CD4-positive, alpha-beta T cell treated with Interleukin-2 at 100 ng/mL for 4 hours (primary cell): ENCODE measurements around the gene NCK2.

Source experiments
- DNase-seq: peaks from one replicate; pipeline ENCODE4 v3.0.0-alpha.2; 2020; ENCODE audit warnings: low spot score

The NCK2 gene

DNA sequence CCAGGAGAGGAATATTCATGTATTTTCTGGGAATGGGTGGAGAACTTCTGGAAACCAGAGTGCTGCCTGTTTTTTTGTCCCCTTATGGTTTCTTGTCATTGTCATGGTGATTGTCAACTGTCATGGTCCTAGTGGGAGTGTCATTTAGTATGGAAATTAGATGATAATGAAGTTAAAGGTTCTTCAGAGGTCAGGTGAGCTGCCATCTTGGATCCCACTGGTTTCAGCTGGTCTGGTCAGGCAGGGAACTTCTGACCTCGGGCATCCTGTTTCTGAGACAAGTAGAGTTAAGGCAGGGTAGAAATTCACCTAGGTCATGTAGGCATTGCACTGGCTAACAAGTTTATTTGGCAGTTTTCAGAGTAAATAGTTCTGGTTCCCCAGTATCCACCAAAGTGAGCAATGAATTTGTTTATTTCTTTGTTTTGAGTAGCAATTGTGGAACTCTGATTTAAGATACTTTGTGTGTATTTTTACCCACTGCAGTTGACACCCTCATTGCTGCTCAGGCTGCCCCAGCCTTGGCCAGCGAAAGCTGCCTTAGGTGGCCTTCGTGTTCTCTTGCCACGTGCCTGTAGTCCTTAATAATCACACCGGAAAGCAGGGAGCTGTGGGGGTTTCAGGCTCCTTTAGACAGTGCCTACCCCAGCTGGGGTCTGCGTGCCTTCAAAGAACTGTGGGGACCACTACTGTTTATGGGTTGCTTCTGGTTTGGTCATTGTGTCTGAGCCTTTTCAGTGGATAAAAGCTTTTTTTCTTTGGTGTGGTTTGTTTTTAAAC is 48.7 kb downstream of the NCK2 start:
- no peak for DNase-seq

GRCh38 chr2:105794926-105795574 is 50.3 kb downstream of the NCK2 start:
- no peak for DNase-seq

- DNase-seq, result peak; percentile 71
Observed at GRCh38 chr2:105795575-105795934, 50.8 kb downstream of the NCK2 start.

DNA sequence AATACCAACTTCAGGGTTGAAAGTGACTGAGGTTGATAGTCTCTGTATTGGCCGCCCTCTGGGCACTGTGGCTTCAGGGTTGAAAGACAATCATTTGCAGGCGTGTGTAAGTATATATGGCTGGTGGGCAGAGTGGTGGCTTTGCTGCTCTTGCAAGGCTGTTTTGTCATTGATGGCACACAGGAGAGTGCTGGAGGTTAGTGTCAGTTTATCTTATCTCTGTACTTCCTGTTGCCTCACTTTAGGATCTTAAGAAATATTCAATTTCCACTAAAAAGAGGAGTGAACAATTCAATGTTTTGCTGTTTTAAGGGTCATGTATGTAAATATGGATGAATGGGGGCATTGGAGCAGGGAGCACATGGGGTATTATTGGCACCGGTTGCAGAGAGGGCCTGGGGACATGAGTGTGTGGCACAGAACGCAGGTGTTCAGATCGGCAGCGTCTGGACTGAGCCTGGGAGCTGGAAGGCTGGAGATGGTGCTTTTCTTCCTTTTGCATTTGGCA is 51.5 kb downstream of the NCK2 start:
- DNase-seq, result no peak

- DNase-seq, result peak; percentile 60
Observed at GRCh38 chr2:105796791-105797190, 52.1 kb downstream of the NCK2 start.

- no peak for DNase-seq
Observed at GRCh38 chr2:105797298-105797819, 52.6 kb downstream of the NCK2 start.

DNA sequence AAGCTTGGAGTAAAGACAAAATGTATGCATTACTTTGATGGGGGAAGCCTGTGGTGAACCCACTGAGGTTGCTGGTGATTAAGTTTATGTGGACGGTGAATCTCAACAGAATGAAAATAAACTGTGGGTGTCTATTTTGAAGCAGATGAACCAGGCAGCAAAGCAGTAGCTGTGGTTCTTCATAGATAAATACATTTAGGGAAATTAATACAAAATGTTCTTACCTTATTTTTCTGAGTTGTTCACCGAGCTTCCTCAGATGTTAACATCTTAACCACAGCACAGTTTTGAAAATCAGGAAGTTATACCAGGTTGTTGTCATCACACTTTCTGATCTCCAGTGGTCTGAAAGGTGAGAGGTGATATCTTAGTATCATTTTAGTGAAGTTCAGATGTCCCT is 53.9 kb downstream of the NCK2 start:
- DNase-seq, result peak; percentile 72

- DNase-seq, result no peak
Observed at GRCh38 chr2:105800036-105800713, 55.5 kb downstream of the NCK2 start.

- DNase-seq, result no peak
Observed at GRCh38 chr2:105800953-105801635, 56.4 kb downstream of the NCK2 start.

- no peak for DNase-seq
Observed at GRCh38 chr2:105801961-105802360, 57.2 kb downstream of the NCK2 start.

DNA sequence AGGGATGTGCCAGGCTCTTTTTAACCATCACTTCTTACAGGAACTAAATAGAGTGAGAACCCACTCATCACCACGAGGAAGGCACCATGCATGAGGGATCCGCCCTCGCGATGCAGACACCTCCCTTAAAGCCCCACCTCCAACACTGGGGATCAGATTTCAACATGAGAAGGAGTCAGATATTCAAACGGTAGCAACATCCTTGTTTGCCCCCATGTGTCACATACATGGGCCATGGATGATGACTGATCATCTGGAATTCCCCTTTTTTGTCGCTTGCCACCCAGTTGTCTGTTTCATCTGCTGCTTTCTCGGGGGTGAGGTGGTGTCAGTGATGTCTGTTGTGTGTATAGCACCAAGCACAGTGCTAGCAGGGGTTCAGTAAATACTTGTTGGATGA is 57.9 kb downstream of the NCK2 start:
- peak; percentile 91 for DNase-seq

GRCh38 chr2:105803337-105803736 is 58.6 kb downstream of the NCK2 start:
- DNase-seq, result no peak

- DNase-seq, result no peak
Observed at GRCh38 chr2:105803773-105804172, 59.1 kb downstream of the NCK2 start.

DNA sequence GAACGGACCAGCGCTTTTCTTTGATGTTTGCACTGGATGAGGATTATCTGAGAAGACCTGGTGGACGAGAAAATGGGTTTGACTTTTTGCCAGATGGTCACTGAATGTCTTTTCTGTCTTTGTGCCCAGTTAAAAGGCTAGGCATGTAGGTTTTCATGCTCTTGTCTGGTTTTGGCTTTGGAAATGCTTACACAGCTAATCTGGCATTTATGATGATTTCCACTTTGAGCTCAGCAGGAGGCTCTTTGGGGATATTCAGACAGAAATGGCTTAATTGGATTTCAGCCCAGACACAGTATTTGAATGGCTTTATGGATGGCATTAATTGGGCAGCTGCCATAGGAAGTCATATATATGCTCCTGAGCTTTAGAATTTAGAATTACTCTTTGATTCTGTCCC is 59.6 kb downstream of the NCK2 start:
- DNase-seq, result no peak

DNA sequence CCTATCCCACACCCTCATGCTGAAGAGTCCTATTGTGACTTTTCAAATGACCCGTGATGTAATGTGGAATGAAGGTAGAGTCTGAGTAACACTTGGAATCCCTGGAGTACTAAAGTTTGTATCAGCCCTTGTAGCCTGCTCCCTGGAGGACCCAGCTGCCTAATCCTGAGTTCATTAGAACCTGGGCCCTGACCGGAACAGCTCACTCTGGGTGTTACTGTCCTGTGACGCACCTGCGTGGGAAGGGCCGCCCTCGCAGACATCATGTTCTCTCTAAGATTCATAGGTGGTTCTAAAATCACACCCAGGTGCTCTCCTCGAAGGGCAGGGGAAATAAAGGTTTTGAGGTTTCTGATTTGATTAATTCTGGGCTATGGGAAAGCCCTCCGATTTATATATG is 62.3 kb downstream of the NCK2 start:
- peak; percentile 26 for DNase-seq

- DNase-seq, result no peak
Observed at GRCh38 chr2:105808423-105809096, 63.8 kb downstream of the NCK2 start.

DNA sequence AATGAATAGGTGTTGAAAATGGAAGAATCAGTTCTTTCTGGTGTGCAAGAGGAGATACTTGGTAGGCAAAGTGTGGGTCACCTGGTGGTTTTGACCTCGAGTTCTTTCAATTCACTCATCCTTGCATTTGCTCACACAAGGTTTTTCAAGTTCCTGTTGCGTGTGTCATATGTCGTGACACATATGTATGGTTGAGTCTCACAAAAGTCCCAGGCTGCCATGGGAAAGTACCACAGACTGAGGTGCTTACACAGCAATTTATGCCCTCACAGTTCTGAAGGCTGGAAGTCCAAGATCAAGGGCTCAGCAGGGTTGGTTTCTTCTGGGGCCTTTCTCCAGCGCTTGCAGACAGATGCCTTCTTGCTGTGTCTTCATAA is 64.4 kb downstream of the NCK2 start:
- peak; percentile 46 for DNase-seq

DNA sequence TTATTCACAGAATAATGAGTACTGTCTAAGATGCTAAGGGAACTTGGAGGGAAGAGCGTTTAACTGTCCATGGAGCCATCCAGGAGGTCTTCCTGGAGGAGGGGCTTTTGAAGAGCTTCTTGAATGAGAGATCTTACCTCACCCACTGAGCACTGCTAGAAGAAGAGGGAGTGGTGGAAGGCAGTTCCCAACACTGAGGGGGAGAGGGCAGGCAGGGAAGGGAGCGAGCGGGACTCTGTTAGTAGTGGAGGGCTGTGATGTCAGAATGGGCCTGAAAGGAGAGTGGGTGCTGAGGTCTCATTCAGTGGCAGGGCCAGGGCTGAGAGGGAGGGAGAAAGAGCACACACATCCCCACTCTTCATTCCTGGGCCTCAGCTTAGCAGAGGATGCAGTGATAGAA is 65.0 kb downstream of the NCK2 start:
- no peak for DNase-seq

GRCh38 chr2:105812180-105813044 is 67.7 kb downstream of the NCK2 start:
- DNase-seq, result no peak

DNA sequence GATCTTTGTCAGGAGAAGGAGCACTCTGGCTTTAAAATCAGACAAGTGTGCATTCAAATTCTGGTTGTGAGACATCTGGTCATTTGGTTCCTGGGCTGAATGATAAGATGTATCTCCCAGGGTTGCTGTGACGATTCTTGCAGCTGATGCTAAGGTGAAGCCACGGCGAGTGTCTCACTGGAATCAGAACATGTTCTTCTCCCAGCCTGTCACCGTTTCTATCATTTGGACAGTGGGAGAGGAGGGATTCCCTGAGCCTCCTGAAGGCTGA is 68.3 kb downstream of the NCK2 start:
- DNase-seq, result no peak

GRCh38 chr2:105813405-105813804 is 68.7 kb downstream of the NCK2 start:
- DNase-seq, result no peak
